ENCODE measurements around the gene CLCN6. TPM values are rescaled to one million over a fixed set of nuclear protein-coding genes. Genes with fewer than 3 reads are reported as not detected.
A peak's percentile ranks its signal among the peaks of the same experiment; 100 is the strongest.

Gene CLCN6
- total RNA-seq, 1 experiment from 2014 or later: 17.4 TPM

GRCh38 chr1:11799896-11800295 is 6.1 kb upstream of the CLCN6 start:
- CTCF ChIA-PET: no interaction called here
- no peaks in the 10 kb centered on the region for H3K27me3 Mint-ChIP-seq (ENCODE audit: unreplicated experiment)
- H3K4me1 Mint-ChIP-seq (ENCODE audit: low read depth, unreplicated experiment): peaks cover 36% of the 10 kb centered on the region
- no peaks in the 10 kb centered on the region for H3K9me3 Mint-ChIP-seq (ENCODE audit: low read depth, unreplicated experiment)
- no peak overlapping the region for H3K27ac Mint-ChIP-seq (ENCODE audit: unreplicated experiment)
- intact Hi-C loops (cut with micrococcal nuclease; ENCODE audit: unreplicated experiment): no loop called here
- no peak for DNase-seq
- no TSS peak for BruUV-seq (replicated peaks)
- peaks cover 30% of the 10 kb centered on the region for H3K36me3 Mint-ChIP-seq (ENCODE audit: insufficient read depth, unreplicated experiment)
- no peak overlapping the region for H3K4me3 Mint-ChIP-seq (ENCODE audit: low read depth, unreplicated experiment)
- TF ChIP-seq, protein P1, sequence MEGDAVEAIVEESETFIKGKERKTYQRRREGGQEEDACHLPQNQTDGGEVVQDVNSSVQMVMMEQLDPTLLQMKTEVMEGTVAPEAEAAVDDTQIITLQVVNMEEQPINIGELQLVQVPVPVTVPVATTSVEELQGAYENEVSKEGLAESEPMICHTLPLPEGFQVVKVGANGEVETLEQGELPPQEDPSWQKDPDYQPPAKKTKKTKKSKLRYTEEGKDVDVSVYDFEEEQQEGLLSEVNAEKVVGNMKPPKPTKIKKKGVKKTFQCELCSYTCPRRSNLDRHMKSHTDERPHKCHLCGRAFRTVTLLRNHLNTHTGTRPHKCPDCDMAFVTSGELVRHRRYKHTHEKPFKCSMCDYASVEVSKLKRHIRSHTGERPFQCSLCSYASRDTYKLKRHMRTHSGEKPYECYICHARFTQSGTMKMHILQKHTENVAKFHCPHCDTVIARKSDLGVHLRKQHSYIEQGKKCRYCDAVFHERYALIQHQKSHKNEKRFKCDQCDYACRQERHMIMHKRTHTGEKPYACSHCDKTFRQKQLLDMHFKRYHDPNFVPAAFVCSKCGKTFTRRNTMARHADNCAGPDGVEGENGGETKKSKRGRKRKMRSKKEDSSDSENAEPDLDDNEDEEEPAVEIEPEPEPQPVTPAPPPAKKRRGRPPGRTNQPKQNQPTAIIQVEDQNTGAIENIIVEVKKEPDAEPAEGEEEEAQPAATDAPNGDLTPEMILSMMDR (IDR thresholded peaks at IDR 0.05; ENCODE audit: unreplicated experiment): no peak

GRCh38 chr1:11800391-11800755 is 5.6 kb upstream of the CLCN6 start:
- Mint-ChIP-seq H3K4me3 (ENCODE audit: low read depth, unreplicated experiment) (no peak overlapping the region), H3K9me3 (ENCODE audit: low read depth, unreplicated experiment) (no peaks in the 10 kb centered on the region), H3K36me3 (ENCODE audit: insufficient read depth, unreplicated experiment) (peaks cover 30% of the 10 kb centered on the region), H3K27me3 (ENCODE audit: unreplicated experiment) (no peaks in the 10 kb centered on the region), H3K27ac (ENCODE audit: unreplicated experiment) (peak overlapping the region; percentile 81), H3K4me1 (ENCODE audit: low read depth, unreplicated experiment) (peaks cover 36% of the 10 kb centered on the region)
- TF ChIP-seq, protein P1 (IDR thresholded peaks at IDR 0.05; ENCODE audit: unreplicated experiment): no peak
- no TSS peak for BruUV-seq (replicated peaks)
- no peak for DNase-seq
- CTCF ChIA-PET: interaction anchor here (0.6 kb wide), 1 partner anchor 31 kb away, joined by 3 read pairs; no protein-coding TSS in a partner anchor
- intact Hi-C loops (cut with micrococcal nuclease; ENCODE audit: unreplicated experiment): no loop called here

- CTCF ChIA-PET: interaction anchor here (0.6 kb wide), 1 partner anchor 30 kb away, joined by 3 read pairs; no protein-coding TSS in a partner anchor
- peak; percentile 55 for DNase-seq
Observed at GRCh38 chr1:11800756-11801433, 5.1 kb upstream of the CLCN6 start.

GRCh38 chr1:11802616-11802972 is 3.4 kb upstream of the CLCN6 start:
- Mint-ChIP-seq H3K27me3 (ENCODE audit: unreplicated experiment) (no peaks in the 10 kb centered on the region), H3K4me1 (ENCODE audit: low read depth, unreplicated experiment) (peaks cover 36% of the 10 kb centered on the region), H3K9me3 (ENCODE audit: low read depth, unreplicated experiment) (no peaks in the 10 kb centered on the region), H3K27ac (ENCODE audit: unreplicated experiment) (no peak overlapping the region), H3K4me3 (ENCODE audit: low read depth, unreplicated experiment) (peak overlapping the region; percentile 95), H3K36me3 (ENCODE audit: insufficient read depth, unreplicated experiment) (peaks cover 45% of the 10 kb centered on the region)
- intact Hi-C loops (cut with micrococcal nuclease; ENCODE audit: unreplicated experiment): no loop called here
- BruUV-seq (replicated peaks): no TSS peak
- DNase-seq: no peak
- CTCF ChIA-PET: no interaction called here
- TF ChIP-seq, protein P1 (IDR thresholded peaks at IDR 0.05; ENCODE audit: unreplicated experiment): no peak

More at GRCh38 chr1:11800756-11801433, 5.1 kb upstream of the CLCN6 start:
- H3K9me3 Mint-ChIP-seq (ENCODE audit: low read depth, unreplicated experiment): no peaks in the 10 kb centered on the region
- no TSS peak for BruUV-seq (replicated peaks)
- H3K27me3 Mint-ChIP-seq (ENCODE audit: unreplicated experiment): no peaks in the 10 kb centered on the region
- peaks cover 36% of the 10 kb centered on the region for H3K4me1 Mint-ChIP-seq (ENCODE audit: low read depth, unreplicated experiment)
- intact Hi-C loops (cut with micrococcal nuclease; ENCODE audit: unreplicated experiment): no loop called here
- TF ChIP-seq, protein P1 (IDR thresholded peaks at IDR 0.05; ENCODE audit: unreplicated experiment): no peak
- H3K27ac Mint-ChIP-seq (ENCODE audit: unreplicated experiment): peak overlapping the region; percentile 81
- H3K4me3 Mint-ChIP-seq (ENCODE audit: low read depth, unreplicated experiment): no peak overlapping the region
- H3K36me3 Mint-ChIP-seq (ENCODE audit: insufficient read depth, unreplicated experiment): peaks cover 30% of the 10 kb centered on the region

Measured in Calu3 (cell line).